WTC11 (cell line): ENCODE measurements around the gene LRMDA. TPM values are rescaled to one million over a fixed set of nuclear protein-coding genes. Genes with fewer than 3 reads are reported as not detected.

ENCODE experiments used
- ATAC-seq: fragments of 200-7000 bp; cut with Tn5 transposase; 2 replicates; pipeline ENCODE4 v1.10.0; 2021; ENCODE audit warnings: mild to moderate bottlenecking, moderate library complexity
- CTCF ChIA-PET: fragments of 300-600 bp; sonication (Branson Sonifier 250); formaldehyde crosslinking; loops from one replicate; lab custom pipeline; 2021; ENCODE audit warnings: antibody characterized with exemption; lab: Charles Lee
- POLR2A ChIA-PET: fragments of 350-600 bp; sonication (Branson Sonifier 250); formaldehyde crosslinking; loops from one replicate; lab custom pipeline; 2021; ENCODE audit warnings: antibody characterized with exemption; lab: Charles Lee
- DNase-seq: peaks from one replicate; pipeline ENCODE4 v3.0.0; 2021; ENCODE audit warnings: low spot score
- H3K27ac Mint-ChIP-seq: 2 replicates; pipeline ENCODE4 v1.8.0; 2021; ENCODE audit warnings: mixed read lengths
- H3K27me3 Mint-ChIP-seq: 2 replicates; pipeline ENCODE4 v1.8.0; 2021; ENCODE audit warnings: low read depth, mild to moderate bottlenecking, moderate library complexity, mixed read lengths
- H3K36me3 Mint-ChIP-seq: 2 replicates; pipeline ENCODE4 v1.8.0; 2021; ENCODE audit warnings: mixed read lengths
- H3K4me1 Mint-ChIP-seq: 2 replicates; pipeline ENCODE4 v1.8.0; 2022; ENCODE audit warnings: mixed read lengths
- H3K4me3 Mint-ChIP-seq: 2 replicates; pipeline ENCODE4 v1.8.0; 2021; ENCODE audit warnings: mild to moderate bottlenecking, moderate library complexity, mixed read lengths
- H3K9me3 Mint-ChIP-seq: 2 replicates; pipeline ENCODE4 v1.8.0; 2021; ENCODE audit warnings: mixed read lengths
- EMX1 ChIP-seq: fragments of 250-450 bp; sonication (Bioruptor Pico); IDR thresholded peaks from 2 replicates; pipeline ENCODE4 v1.8.0; 2021; ENCODE audit warnings: mild to moderate bottlenecking
- FOXJ3 ChIP-seq: sonication (generic); formaldehyde crosslinking; IDR thresholded peaks from 2 replicates; pipeline ENCODE4 v1.9.0; 2021; ENCODE audit warnings: missing genetic modification reagents, mild to moderate bottlenecking, borderline replicate concordance
- HMGA2 ChIP-seq: fragments of 250-450 bp; sonication (Bioruptor Pico); IDR thresholded peaks from 2 replicates; pipeline ENCODE4 v1.4.0; 2021; ENCODE audit warnings: mild to moderate bottlenecking, moderate library complexity
- IRF2 ChIP-seq: sonication (generic); formaldehyde crosslinking; IDR thresholded peaks from 2 replicates; pipeline ENCODE4 v1.8.0; 2022; ENCODE audit warnings: low read depth, missing genetic modification reagents, borderline replicate concordance
- JAZF1 ChIP-seq: fragments of 250-450 bp; sonication (Bioruptor Pico); IDR thresholded peaks from 2 replicates; pipeline ENCODE4 v1.9.0; 2021; ENCODE audit warnings: moderate library complexity, mild to moderate bottlenecking, inconsistent platforms
- NFATC4 ChIP-seq: fragments of 250-450 bp; sonication (Bioruptor Pico); IDR thresholded peaks from 2 replicates; pipeline ENCODE4 v1.9.0; 2021; ENCODE audit warnings: mild to moderate bottlenecking
- NFYB ChIP-seq: sonication (generic); formaldehyde crosslinking; conservative IDR thresholded peaks from 2 replicates; pipeline ENCODE4 v1.8.0; 2022; ENCODE audit warnings: low read depth, missing genetic modification reagents
- NR1H2 ChIP-seq: sonication (generic); formaldehyde crosslinking; IDR thresholded peaks from 2 replicates; pipeline ENCODE4 v1.9.0; 2021; ENCODE audit warnings: mild to moderate bottlenecking, moderate library complexity, missing genetic modification reagents
- PRRX2 ChIP-seq: fragments of 250-450 bp; sonication (Bioruptor Pico); IDR thresholded peaks from 2 replicates; pipeline ENCODE4 v1.8.0; 2021; ENCODE audit warnings: mild to moderate bottlenecking
- SMAD3 ChIP-seq: sonication (generic); formaldehyde crosslinking; IDR thresholded peaks from 2 replicates; pipeline ENCODE4 v1.8.0; 2022; ENCODE audit warnings: missing genetic modification reagents, mild to moderate bottlenecking, borderline replicate concordance
- ZNF232 ChIP-seq: sonication (generic); formaldehyde crosslinking; IDR thresholded peaks from 2 replicates; pipeline ENCODE4 v1.8.0; 2022; ENCODE audit warnings: mild to moderate bottlenecking, missing genetic modification reagents
- ZNF671 ChIP-seq: fragments of 250-450 bp; sonication (Bioruptor Pico); IDR thresholded peaks from 2 replicates; pipeline ENCODE4 v1.8.0; 2021; ENCODE audit warnings: mild to moderate bottlenecking
- total RNA-seq: library from RNA; stranded (reverse); gene quantifications from 3 replicates; pipeline ENCODE4 v1.2.3, GENCODE V29; 2021
- TF ChIP-seq, protein P1 (sequence below): sonication (generic); formaldehyde crosslinking; IDR thresholded peaks from 2 replicates; pipeline ENCODE4 v1.8.0; 2023; ENCODE audit warnings: missing genetic modification reagents, mild to moderate bottlenecking, borderline replicate concordance
- TF ChIP-seq, protein P2 (sequence below): sonication (generic); formaldehyde crosslinking; IDR thresholded peaks from 2 replicates; pipeline ENCODE4 v1.8.1; 2023; ENCODE audit warnings: mild to moderate bottlenecking, missing genetic modification reagents, moderate library complexity
- TF ChIP-seq, protein P3 (sequence below): sonication (generic); formaldehyde crosslinking; IDR thresholded peaks from 2 replicates; pipeline ENCODE4 v1.8.1; 2022; ENCODE audit warnings: missing genetic modification reagents, borderline replicate concordance
- TF ChIP-seq, protein P4 (sequence below): sonication (generic); formaldehyde crosslinking; IDR thresholded peaks from 2 replicates; pipeline ENCODE4 v1.8.0; 2022; ENCODE audit warnings: mild to moderate bottlenecking, missing genetic modification reagents
- TF ChIP-seq, protein P5 (sequence below): sonication (generic); formaldehyde crosslinking; IDR thresholded peaks from 2 replicates; pipeline ENCODE4 v1.8.1; 2023; ENCODE audit warnings: mild to moderate bottlenecking, missing genetic modification reagents, moderate library complexity
- TF ChIP-seq, protein P6 (sequence below): fragments of 250-450 bp; sonication (Bioruptor Pico); IDR thresholded peaks from 2 replicates; pipeline ENCODE4 v1.8.0; 2021; ENCODE audit warnings: mild to moderate bottlenecking
- TF ChIP-seq, protein P7 (sequence below): fragments of 250-450 bp; sonication (Bioruptor Pico); IDR thresholded peaks from 2 replicates; pipeline ENCODE4 v1.9.0; 2021; ENCODE audit warnings: mild to moderate bottlenecking

LRMDA gene
- total RNA-seq, 1 experiment from 2014 or later: 0.92 TPM

DNA sequence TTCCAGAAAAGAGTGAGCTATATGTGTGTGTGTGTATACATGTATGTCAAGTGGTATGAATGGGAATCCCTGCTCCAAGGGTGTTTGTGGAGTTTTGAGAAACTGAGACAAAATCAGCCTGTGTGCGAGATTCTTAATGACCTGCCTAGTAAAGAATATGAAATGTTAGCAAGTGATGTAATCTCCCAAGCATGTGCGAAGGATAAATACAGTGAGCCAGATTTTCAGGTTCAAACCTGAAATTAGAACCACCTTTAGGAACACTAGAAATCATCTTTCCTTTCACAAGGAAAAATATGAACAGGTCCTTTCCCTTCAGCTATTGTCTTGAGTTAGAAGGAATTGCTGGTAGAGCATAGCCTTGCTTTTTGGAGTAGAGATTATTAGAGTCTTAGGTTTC lies 457.6 kb downstream of the LRMDA start (continued):
- TF ChIP-seq, protein P1, sequence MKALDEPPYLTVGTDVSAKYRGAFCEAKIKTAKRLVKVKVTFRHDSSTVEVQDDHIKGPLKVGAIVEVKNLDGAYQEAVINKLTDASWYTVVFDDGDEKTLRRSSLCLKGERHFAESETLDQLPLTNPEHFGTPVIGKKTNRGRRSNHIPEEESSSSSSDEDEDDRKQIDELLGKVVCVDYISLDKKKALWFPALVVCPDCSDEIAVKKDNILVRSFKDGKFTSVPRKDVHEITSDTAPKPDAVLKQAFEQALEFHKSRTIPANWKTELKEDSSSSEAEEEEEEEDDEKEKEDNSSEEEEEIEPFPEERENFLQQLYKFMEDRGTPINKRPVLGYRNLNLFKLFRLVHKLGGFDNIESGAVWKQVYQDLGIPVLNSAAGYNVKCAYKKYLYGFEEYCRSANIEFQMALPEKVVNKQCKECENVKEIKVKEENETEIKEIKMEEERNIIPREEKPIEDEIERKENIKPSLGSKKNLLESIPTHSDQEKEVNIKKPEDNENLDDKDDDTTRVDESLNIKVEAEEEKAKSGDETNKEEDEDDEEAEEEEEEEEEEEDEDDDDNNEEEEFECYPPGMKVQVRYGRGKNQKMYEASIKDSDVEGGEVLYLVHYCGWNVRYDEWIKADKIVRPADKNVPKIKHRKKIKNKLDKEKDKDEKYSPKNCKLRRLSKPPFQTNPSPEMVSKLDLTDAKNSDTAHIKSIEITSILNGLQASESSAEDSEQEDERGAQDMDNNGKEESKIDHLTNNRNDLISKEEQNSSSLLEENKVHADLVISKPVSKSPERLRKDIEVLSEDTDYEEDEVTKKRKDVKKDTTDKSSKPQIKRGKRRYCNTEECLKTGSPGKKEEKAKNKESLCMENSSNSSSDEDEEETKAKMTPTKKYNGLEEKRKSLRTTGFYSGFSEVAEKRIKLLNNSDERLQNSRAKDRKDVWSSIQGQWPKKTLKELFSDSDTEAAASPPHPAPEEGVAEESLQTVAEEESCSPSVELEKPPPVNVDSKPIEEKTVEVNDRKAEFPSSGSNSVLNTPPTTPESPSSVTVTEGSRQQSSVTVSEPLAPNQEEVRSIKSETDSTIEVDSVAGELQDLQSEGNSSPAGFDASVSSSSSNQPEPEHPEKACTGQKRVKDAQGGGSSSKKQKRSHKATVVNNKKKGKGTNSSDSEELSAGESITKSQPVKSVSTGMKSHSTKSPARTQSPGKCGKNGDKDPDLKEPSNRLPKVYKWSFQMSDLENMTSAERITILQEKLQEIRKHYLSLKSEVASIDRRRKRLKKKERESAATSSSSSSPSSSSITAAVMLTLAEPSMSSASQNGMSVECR (CRISPR knock-in tag): no peak
- TF ChIP-seq, protein P2, sequence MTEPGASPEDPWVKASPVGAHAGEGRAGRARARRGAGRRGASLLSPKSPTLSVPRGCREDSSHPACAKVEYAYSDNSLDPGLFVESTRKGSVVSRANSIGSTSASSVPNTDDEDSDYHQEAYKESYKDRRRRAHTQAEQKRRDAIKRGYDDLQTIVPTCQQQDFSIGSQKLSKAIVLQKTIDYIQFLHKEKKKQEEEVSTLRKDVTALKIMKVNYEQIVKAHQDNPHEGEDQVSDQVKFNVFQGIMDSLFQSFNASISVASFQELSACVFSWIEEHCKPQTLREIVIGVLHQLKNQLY (CRISPR knock-in tag): no peak
- TF ChIP-seq NFATC4: no peak
- no peak for TF ChIP-seq NFYB
- TF ChIP-seq ZNF671 (CRISPR knock-in tag): no peak
- TF ChIP-seq, protein P3, sequence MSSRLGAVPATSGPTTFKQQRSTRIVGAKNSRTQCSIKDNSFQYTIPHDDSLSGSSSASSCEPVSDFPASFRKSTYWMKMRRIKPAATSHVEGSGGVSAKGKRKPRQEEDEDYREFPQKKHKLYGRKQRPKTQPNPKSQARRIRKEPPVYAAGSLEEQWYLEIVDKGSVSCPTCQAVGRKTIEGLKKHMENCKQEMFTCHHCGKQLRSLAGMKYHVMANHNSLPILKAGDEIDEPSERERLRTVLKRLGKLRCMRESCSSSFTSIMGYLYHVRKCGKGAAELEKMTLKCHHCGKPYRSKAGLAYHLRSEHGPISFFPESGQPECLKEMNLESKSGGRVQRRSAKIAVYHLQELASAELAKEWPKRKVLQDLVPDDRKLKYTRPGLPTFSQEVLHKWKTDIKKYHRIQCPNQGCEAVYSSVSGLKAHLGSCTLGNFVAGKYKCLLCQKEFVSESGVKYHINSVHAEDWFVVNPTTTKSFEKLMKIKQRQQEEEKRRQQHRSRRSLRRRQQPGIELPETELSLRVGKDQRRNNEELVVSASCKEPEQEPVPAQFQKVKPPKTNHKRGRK (CRISPR knock-in tag): no peak
- no peak for TF ChIP-seq HMGA2 (CRISPR knock-in tag)
- TF ChIP-seq NR1H2 (CRISPR knock-in tag): no peak
- no peak for TF ChIP-seq FOXJ3
- TF ChIP-seq PRRX2 (CRISPR knock-in tag): no peak
- TF ChIP-seq, protein P4, sequence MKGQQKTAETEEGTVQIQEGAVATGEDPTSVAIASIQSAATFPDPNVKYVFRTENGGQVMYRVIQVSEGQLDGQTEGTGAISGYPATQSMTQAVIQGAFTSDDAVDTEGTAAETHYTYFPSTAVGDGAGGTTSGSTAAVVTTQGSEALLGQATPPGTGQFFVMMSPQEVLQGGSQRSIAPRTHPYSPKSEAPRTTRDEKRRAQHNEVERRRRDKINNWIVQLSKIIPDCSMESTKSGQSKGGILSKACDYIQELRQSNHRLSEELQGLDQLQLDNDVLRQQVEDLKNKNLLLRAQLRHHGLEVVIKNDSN: no peak

DNA sequence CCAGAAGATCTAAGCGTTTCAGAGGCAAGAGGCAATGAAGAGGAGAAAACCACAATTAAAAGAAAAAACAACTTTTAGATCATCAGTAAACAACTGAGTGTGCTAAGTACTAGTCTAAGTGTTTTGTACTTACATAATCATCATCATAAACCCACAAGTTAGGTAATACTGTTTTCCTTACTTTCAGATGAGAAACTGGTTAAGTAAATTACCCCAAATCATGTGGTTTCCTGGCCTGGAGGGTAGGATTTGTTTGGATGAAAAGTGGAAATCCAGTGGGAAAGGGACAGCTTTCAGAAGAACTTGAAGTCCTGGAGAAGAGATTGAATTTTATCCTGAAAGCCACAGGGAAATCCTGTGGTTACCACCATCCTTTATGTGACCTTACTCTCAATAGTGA lies 463.3 kb downstream of the LRMDA start:
- no peaks in the 10 kb centered on the region for H3K36me3 Mint-ChIP-seq
- CTCF ChIA-PET: no interaction called here
- peaks cover 6% of the 10 kb centered on the region; the same call in 1 of the 2 replicates for H3K9me3 Mint-ChIP-seq
- no peak overlapping the region for H3K4me3 Mint-ChIP-seq
- DNase-seq: no peak
- POLR2A ChIA-PET: no interaction called here
- H3K27me3 Mint-ChIP-seq: no peaks in the 10 kb centered on the region; the same call in 1 of the 2 replicates
- H3K4me1 Mint-ChIP-seq: no peaks in the 10 kb centered on the region
- H3K27ac Mint-ChIP-seq: no peak overlapping the region
- no peak for ATAC-seq
- TF ChIP-seq IRF2 (CRISPR knock-in tag): no peak
- TF ChIP-seq, protein P5, sequence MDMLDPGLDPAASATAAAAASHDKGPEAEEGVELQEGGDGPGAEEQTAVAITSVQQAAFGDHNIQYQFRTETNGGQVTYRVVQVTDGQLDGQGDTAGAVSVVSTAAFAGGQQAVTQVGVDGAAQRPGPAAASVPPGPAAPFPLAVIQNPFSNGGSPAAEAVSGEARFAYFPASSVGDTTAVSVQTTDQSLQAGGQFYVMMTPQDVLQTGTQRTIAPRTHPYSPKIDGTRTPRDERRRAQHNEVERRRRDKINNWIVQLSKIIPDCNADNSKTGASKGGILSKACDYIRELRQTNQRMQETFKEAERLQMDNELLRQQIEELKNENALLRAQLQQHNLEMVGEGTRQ (CRISPR knock-in tag): no peak
- TF ChIP-seq ZNF232: no peak
- TF ChIP-seq JAZF1 (CRISPR knock-in tag): no peak
- TF ChIP-seq, protein P1 (CRISPR knock-in tag): no peak
- TF ChIP-seq EMX1 (CRISPR knock-in tag): no peak
- TF ChIP-seq, protein P6, sequence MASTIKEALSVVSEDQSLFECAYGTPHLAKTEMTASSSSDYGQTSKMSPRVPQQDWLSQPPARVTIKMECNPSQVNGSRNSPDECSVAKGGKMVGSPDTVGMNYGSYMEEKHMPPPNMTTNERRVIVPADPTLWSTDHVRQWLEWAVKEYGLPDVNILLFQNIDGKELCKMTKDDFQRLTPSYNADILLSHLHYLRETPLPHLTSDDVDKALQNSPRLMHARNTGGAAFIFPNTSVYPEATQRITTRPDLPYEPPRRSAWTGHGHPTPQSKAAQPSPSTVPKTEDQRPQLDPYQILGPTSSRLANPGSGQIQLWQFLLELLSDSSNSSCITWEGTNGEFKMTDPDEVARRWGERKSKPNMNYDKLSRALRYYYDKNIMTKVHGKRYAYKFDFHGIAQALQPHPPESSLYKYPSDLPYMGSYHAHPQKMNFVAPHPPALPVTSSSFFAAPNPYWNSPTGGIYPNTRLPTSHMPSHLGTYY (CRISPR knock-in tag): no peak
- TF ChIP-seq SMAD3 (CRISPR knock-in tag): no peak
- TF ChIP-seq, protein P7, sequence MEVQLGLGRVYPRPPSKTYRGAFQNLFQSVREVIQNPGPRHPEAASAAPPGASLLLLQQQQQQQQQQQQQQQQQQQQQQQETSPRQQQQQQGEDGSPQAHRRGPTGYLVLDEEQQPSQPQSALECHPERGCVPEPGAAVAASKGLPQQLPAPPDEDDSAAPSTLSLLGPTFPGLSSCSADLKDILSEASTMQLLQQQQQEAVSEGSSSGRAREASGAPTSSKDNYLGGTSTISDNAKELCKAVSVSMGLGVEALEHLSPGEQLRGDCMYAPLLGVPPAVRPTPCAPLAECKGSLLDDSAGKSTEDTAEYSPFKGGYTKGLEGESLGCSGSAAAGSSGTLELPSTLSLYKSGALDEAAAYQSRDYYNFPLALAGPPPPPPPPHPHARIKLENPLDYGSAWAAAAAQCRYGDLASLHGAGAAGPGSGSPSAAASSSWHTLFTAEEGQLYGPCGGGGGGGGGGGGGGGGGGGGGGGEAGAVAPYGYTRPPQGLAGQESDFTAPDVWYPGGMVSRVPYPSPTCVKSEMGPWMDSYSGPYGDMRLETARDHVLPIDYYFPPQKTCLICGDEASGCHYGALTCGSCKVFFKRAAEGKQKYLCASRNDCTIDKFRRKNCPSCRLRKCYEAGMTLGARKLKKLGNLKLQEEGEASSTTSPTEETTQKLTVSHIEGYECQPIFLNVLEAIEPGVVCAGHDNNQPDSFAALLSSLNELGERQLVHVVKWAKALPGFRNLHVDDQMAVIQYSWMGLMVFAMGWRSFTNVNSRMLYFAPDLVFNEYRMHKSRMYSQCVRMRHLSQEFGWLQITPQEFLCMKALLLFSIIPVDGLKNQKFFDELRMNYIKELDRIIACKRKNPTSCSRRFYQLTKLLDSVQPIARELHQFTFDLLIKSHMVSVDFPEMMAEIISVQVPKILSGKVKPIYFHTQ (CRISPR knock-in tag): no peak
